Measurements from ENCODE around the gene BID. TPM values are rescaled to one million over a fixed set of nuclear protein-coding genes. Genes with fewer than 3 reads are reported as not detected.

BID gene
- total and polyA plus RNA-seq, 2 of the 4 experiments (the other 2 are of a cell fraction) = 69.5 to 240 TPM

GRCh38 chr22:17787241-17787640, 13.0 kb upstream of the BID start:
- H2AFZ ChIP-seq (replicated peaks; ENCODE audit: low read length, poor library complexity) = no peak overlapping the region
- no peak for TF ChIP-seq CTCF (conservative IDR thresholded peaks at IDR 0.05; ENCODE audit: low read depth, low read length)
- TF ChIP-seq SMC3 (IDR thresholded peaks at IDR 0.05; ENCODE audit: low read depth, low read length) = no peak
- no peak for TF ChIP-seq RAD21 (IDR thresholded peaks at IDR 0.05; ENCODE audit: low read length)
- no peak for TF ChIP-seq RCOR1 (IDR thresholded peaks at IDR 0.05; ENCODE audit: insufficient replicate concordance, low read length)
- no peak for TF ChIP-seq CEBPB (IDR thresholded peaks at IDR 0.05; ENCODE audit: low read depth, low read length)
- no peak for TF ChIP-seq ELK1 (IDR thresholded peaks at IDR 0.05; ENCODE audit: borderline replicate concordance, low read depth, low read length)
- TF ChIP-seq RFX5 (IDR thresholded peaks at IDR 0.05; ENCODE audit: low read depth, low read length) = no peak
- TF ChIP-seq POLR2A (IDR thresholded peaks at IDR 0.05; ENCODE audit: low read depth, low read length) = no peak
- no peak for TF ChIP-seq FOS (IDR thresholded peaks at IDR 0.05; ENCODE audit: low read depth, low read length)
- TF ChIP-seq MAFK (IDR thresholded peaks at IDR 0.05; ENCODE audit: low read depth, low read length) = no peak
- no peak for TF ChIP-seq USF2 (IDR thresholded peaks at IDR 0.05; ENCODE audit: low read depth, low read length)
- no peak for TF ChIP-seq BHLHE40 (IDR thresholded peaks at IDR 0.05; ENCODE audit: low read depth, low read length)
- no peak for TF ChIP-seq MAZ (IDR thresholded peaks at IDR 0.05; ENCODE audit: borderline replicate concordance, low read depth, low read length)
- TF ChIP-seq MXI1 (IDR thresholded peaks at IDR 0.05; ENCODE audit: borderline replicate concordance, low read depth, low read length) = no peak
- no peak overlapping the region for H3K27ac ChIP-seq (ENCODE audit: insufficient read depth, low read length)
- peaks cover 21% of the 10 kb centered on the region for H3K36me3 ChIP-seq (ENCODE audit: control insufficient read depth, insufficient read depth, low read length)
- intact Hi-C loops (cut with micrococcal nuclease) = loop anchor here (10.0 kb wide), 1 partner anchor 232 kb away; no protein-coding TSS in a partner anchor
- H2BK120ac ChIP-seq (ENCODE audit: low read depth, low read length) = no peak overlapping the region
- ATAC-seq (ENCODE audit: low read depth) = no peak
- WGBS, 2 experiments (ENCODE audit: extremely low coverage in 2 of 2, insufficient read length in 1 of 2) = no CpG with 5 or more reads among the region's 8 CpGs
- no TSS peak for BruUV-seq (replicated peaks)
- peaks cover 2% of the 10 kb centered on the region for H3K4me1 ChIP-seq (ENCODE audit: control insufficient read depth, insufficient read depth, low read length)
- no peak overlapping the region for H4K8ac ChIP-seq (ENCODE audit: low read depth in 2 of 2, low read length in 2 of 2)
- H4K5ac ChIP-seq (ENCODE audit: low read depth, low read length) = no peak overlapping the region
- H2BK15ac ChIP-seq (ENCODE audit: low read depth, low read length) = no peak overlapping the region
- H3K23ac ChIP-seq (ENCODE audit: low read depth, low read length) = no peak overlapping the region
- H4K91ac ChIP-seq (ENCODE audit: insufficient read depth, low read depth, low read length) = no peak overlapping the region
- dilution Hi-C loops (cut with HindIII; ENCODE audit: low sequenced_read_pairs, unreplicated experiment) = no loop called here
- no peak overlapping the region for H2BK20ac ChIP-seq (ENCODE audit: low read depth, low read length)
- H3K27me3 ChIP-seq (ENCODE audit: control insufficient read depth, insufficient read depth, low read length) = no peaks in the 10 kb centered on the region
- no peak overlapping the region for H3K56ac ChIP-seq (ENCODE audit: extremely low read depth, insufficient read depth, low read length)
- H3K4ac ChIP-seq (ENCODE audit: low read depth, low read length) = no peak overlapping the region
- H4K20me1 ChIP-seq (ENCODE audit: insufficient read depth, low read length) = no peaks in the 10 kb centered on the region
- peak overlapping the region; percentile 78 for H2AK9ac ChIP-seq (replicated peaks; ENCODE audit: low read depth, low read length, poor library complexity)
- POLR2A ChIA-PET (ENCODE audit: unreplicated experiment) = no interaction called here
- CTCF ChIA-PET = no interaction called here
- H2BK5ac ChIP-seq (ENCODE audit: low read depth, low read length, poor library complexity, severe bottlenecking) = no peak overlapping the region
- H3K4me3 ChIP-seq (ENCODE audit: insufficient read depth, low read depth, low read length) = no peak overlapping the region
- no peaks in the 10 kb centered on the region for H3K9me3 ChIP-seq (ENCODE audit: control insufficient read depth, insufficient read depth, low read length)
- no peak for DNase-seq
- H3K79me1 ChIP-seq (ENCODE audit: low read depth in 1 of 2, low read length in 2 of 2) = no peaks in the 10 kb centered on the region
- in situ Hi-C loops (cut with MboI; ENCODE audit: low sequenced_read_pairs) = no loop called here
- no peak overlapping the region for H2AK5ac ChIP-seq (ENCODE audit: low read depth, low read length)
- no peak overlapping the region for H3K9ac ChIP-seq (ENCODE audit: low read depth, low read length)
- no peak overlapping the region for H3K4me2 ChIP-seq (ENCODE audit: low read depth, low read length)
- no peak overlapping the region for H3K18ac ChIP-seq (ENCODE audit: low read depth, low read length)
- no peak overlapping the region for H3K14ac ChIP-seq (replicated peaks; ENCODE audit: low read depth, low read length)
- H3K9me1 ChIP-seq (ENCODE audit: insufficient read depth, low read length) = peaks cover 3% of the 10 kb centered on the region; the same call in 1 of the 2 replicates
